Effector CD4-positive, alpha-beta T cell (primary cell): ENCODE measurements around the gene PCNX1.
"Not testable (repeated sequence)": the region's sequence is repeated elsewhere in the genome, so short reads cannot be mapped to it uniquely, and the experiment has no call there.

Experiments
- DNase-seq: peaks from one replicate; pipeline ENCODE4 v3.0.0-alpha.2; 2020

The PCNX1 gene

GRCh38 chr14:71094722-71095121 lies 187.5 kb downstream of the PCNX1 start:
- no peak for DNase-seq

- no peak for DNase-seq
These were observed 189.7 kb downstream of the PCNX1 start for GRCh38 chr14:71096947-71097346.

- no peak for DNase-seq
These were observed 196.6 kb downstream of the PCNX1 start for GRCh38 chr14:71103662-71104484.

GRCh38 chr14:71105177-71105576 lies 197.9 kb downstream of the PCNX1 start:
- DNase-seq, result no peak

- DNase-seq, result no peak
These were observed 200.7 kb downstream of the PCNX1 start for GRCh38 chr14:71107921-71108320.

- no peak for DNase-seq
These were observed 201.3 kb downstream of the PCNX1 start for GRCh38 chr14:71108398-71109119.

GRCh38 chr14:71113376-71113775 lies 206.1 kb downstream of the PCNX1 start:
- DNase-seq, result no peak

GRCh38 chr14:71114565-71114964 lies 207.3 kb downstream of the PCNX1 start:
- no peak for DNase-seq

- DNase-seq, result no peak
These were observed 208.0 kb downstream of the PCNX1 start for GRCh38 chr14:71115306-71115705.

- no peak for DNase-seq
These were observed 208.7 kb downstream of the PCNX1 start for GRCh38 chr14:71115821-71116567.

- no peak for DNase-seq
These were observed 209.4 kb downstream of the PCNX1 start for GRCh38 chr14:71116568-71117122.

GRCh38 chr14:71117839-71118743 lies 210.8 kb downstream of the PCNX1 start:
- DNase-seq, result no peak

GRCh38 chr14:71119075-71119474 lies 211.8 kb downstream of the PCNX1 start:
- no peak for DNase-seq

GRCh38 chr14:71119832-71120231 lies 212.6 kb downstream of the PCNX1 start:
- no peak for DNase-seq

- DNase-seq, result no peak
These were observed 213.7 kb downstream of the PCNX1 start for GRCh38 chr14:71121001-71121400.

GRCh38 chr14:71121711-71122110 lies 214.5 kb downstream of the PCNX1 start:
- DNase-seq, result no peak

GRCh38 chr14:71122866-71123565 lies 215.8 kb downstream of the PCNX1 start:
- no peak for DNase-seq

GRCh38 chr14:71123579-71124135 lies 216.4 kb downstream of the PCNX1 start:
- DNase-seq, result no peak

- not testable (repeated sequence) for DNase-seq
These were observed 222.6 kb downstream of the PCNX1 start for GRCh38 chr14:71129716-71130490.

- DNase-seq, result no peak
These were observed 223.4 kb downstream of the PCNX1 start for GRCh38 chr14:71130491-71131179.
